D721Med (cell line): Measurements from ENCODE around the gene USH2A.

ENCODE experiments used
- DNase-seq: peaks from one replicate; pipeline ENCODE4 v3.0.0; 2011; ENCODE audit warnings: low spot score; ENCODE audit not compliant: insufficient read length
- FAIRE-seq: peaks from 2 replicates; lab custom pipeline; 2011; peaks lifted over from hg19 to GRCh38; lab: Jason Lieb, UNC
- TF ChIP-seq, protein P1 (sequence below): IDR thresholded peaks from 2 replicates; pipeline ENCODE4 v1.5.1; 2012; ENCODE audit warnings: mild to moderate bottlenecking, control low read depth; ENCODE audit not compliant: insufficient read depth; ENCODE audit errors: missing control alignments

Gene USH2A

DNA sequence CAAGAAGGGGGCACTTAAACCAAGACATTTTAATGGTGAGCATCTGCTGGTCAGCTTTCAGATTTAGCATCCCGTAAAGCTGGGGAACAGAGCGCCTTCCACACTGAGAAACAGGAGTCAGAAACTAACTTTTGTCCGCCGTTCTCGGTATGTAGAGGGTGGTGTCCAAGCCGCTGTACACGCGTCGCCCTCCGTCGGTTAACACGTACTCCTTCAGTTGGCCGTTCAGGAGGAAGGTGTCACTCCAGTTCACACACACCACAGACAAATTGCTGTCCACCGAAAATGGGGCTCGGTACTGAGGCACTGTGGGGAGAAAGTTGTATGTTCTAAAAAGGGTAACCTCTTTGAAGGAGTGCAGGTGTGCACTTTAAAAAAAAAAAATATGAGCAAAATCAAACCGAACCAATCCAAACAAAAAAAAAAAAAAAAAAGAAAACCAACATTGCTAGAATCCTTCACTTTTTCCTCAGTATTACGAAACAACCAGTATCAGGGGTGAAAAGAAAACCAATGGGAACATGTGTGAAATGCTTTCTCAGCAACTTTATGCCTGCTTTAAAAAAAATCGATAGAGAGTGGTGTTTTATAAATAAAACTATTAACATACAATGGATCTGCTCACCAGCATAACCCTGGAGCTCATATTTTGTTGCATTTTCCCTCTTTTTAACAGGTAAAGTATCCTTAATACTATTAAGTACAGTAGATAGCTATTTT, 782.7 kb downstream of the USH2A start:
- DNase-seq (no peak), FAIRE-seq (no peak)
- TF ChIP-seq, protein P1, sequence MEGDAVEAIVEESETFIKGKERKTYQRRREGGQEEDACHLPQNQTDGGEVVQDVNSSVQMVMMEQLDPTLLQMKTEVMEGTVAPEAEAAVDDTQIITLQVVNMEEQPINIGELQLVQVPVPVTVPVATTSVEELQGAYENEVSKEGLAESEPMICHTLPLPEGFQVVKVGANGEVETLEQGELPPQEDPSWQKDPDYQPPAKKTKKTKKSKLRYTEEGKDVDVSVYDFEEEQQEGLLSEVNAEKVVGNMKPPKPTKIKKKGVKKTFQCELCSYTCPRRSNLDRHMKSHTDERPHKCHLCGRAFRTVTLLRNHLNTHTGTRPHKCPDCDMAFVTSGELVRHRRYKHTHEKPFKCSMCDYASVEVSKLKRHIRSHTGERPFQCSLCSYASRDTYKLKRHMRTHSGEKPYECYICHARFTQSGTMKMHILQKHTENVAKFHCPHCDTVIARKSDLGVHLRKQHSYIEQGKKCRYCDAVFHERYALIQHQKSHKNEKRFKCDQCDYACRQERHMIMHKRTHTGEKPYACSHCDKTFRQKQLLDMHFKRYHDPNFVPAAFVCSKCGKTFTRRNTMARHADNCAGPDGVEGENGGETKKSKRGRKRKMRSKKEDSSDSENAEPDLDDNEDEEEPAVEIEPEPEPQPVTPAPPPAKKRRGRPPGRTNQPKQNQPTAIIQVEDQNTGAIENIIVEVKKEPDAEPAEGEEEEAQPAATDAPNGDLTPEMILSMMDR: no peak

GRCh38 chr1:215637041-215637573, 786.1 kb downstream of the USH2A start:
- TF ChIP-seq, protein P1: no peak
- DNase-seq: no peak
- FAIRE-seq: no peak

- FAIRE-seq (no peak), DNase-seq (no peak)
- TF ChIP-seq, protein P1: no peak
These were observed 786.8 kb downstream of the USH2A start for GRCh38 chr1:215636258-215636965.

GRCh38 chr1:215635827-215636226, 787.4 kb downstream of the USH2A start:
- TF ChIP-seq, protein P1: no peak
- DNase-seq: no peak
- no peak for FAIRE-seq

DNA sequence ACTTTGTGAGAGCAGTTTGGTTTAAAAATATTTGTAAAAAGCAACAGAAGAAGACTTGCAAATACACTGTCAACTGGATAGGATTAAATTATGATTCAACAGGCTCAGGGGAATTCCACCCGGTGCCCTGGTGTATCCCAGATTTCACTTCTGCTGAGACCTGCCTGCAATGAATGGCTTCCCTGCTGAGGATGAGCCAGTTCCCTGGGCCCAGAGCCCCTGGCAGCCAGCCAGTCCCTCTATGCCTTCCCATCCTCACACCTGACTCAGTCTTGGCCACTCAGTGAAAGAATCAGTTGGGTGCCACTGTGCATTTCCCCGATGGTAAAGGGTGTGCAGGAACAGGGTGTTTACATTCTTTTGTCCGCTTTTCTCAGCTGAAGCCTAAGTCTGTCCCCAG, 791.8 kb downstream of the USH2A start:
- DNase-seq (no peak), FAIRE-seq (no peak)
- TF ChIP-seq, protein P1: no peak

DNA sequence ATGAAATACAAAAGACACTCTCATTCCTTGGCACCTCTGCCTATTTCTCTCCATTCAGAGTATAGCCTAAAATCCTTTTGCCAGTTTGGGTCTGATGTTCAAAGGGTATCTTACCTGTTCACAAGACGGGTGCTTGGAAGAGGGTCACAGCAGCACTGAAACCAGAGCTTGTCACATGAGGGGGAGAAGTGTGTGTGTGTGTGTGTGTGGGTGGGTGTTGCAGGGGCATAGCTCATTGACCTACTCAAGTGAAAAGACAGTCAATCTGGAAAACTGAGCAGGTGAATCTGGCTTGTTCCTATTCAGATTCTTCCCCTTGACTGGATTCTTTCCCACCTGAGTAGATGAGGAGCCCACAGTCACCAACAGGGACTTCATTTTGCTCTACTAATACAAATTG, 792.2 kb downstream of the USH2A start:
- FAIRE-seq (no peak), DNase-seq (no peak)
- TF ChIP-seq, protein P1: no peak
